MM.1S (cell line): Measurements from ENCODE around the gene HUWE1.

Experiments
- DNase-seq: peaks from one replicate; pipeline ENCODE4 v3.0.0-alpha.2; 2015
- H2AFZ ChIP-seq: fragments of 300-600 bp; sonication (generic); 2 replicates; pipeline ENCODE4 v1.6.0; 2016; ENCODE audit warnings: antibody characterized with exemption, low read length
- H3F3A ChIP-seq: fragments of 300-600 bp; sonication (generic); 2 replicates; pipeline ENCODE4 v1.6.1; 2016; ENCODE audit warnings: mild to moderate bottlenecking, antibody characterized with exemption, low read length, moderate library complexity, mixed read lengths; ENCODE audit not compliant: insufficient read depth
- H3K27ac ChIP-seq: fragments of 300-600 bp; sonication (generic); 2 replicates; pipeline ENCODE4 v1.5.1; 2016; ENCODE audit warnings: mild to moderate bottlenecking, low read length
- H3K27me3 ChIP-seq: fragments of 300-600 bp; sonication (generic); replicated peaks from 2 replicates; pipeline ENCODE4 v1.6.0; 2016; ENCODE audit warnings: low read length; ENCODE audit not compliant: insufficient read depth
- H3K36me3 ChIP-seq: fragments of 300-600 bp; sonication (generic); replicated peaks from 2 replicates; pipeline ENCODE4 v1.6.1; 2016; ENCODE audit warnings: mild to moderate bottlenecking, low read length, mixed read lengths; ENCODE audit not compliant: insufficient read depth
- H3K4me1 ChIP-seq: fragments of 300-600 bp; sonication (generic); 2 replicates; pipeline ENCODE4 v1.6.1; 2016; ENCODE audit warnings: low read length, mixed read lengths
- H3K4me2 ChIP-seq: fragments of 300-600 bp; sonication (generic); 2 replicates; pipeline ENCODE4 v1.6.0; 2016; ENCODE audit warnings: low read depth, low read length
- H3K4me3 ChIP-seq: fragments of 300-600 bp; sonication (generic); 2 replicates; pipeline ENCODE4 v1.5.1; 2016; ENCODE audit warnings: low read length, mixed read lengths
- H3K79me2 ChIP-seq: fragments of 300-600 bp; sonication (generic); 2 replicates; pipeline ENCODE4 v1.6.1; 2016; ENCODE audit warnings: mixed run types, low read length, mixed read lengths
- H3K9ac ChIP-seq: fragments of 300-600 bp; sonication (generic); 2 replicates; pipeline ENCODE4 v1.6.1; 2016; ENCODE audit warnings: low read length, mixed read lengths
- H3K9me2 ChIP-seq: fragments of 300-600 bp; sonication (generic); replicated peaks from 2 replicates; pipeline ENCODE4 v1.6.1; 2016; ENCODE audit warnings: mild to moderate bottlenecking, low read length, mixed read lengths; ENCODE audit not compliant: insufficient read depth
- H3K9me3 ChIP-seq: fragments of 300-600 bp; sonication (generic); replicated peaks from 2 replicates; pipeline ENCODE4 v1.6.1; 2016; ENCODE audit warnings: mild to moderate bottlenecking, low read length, mixed read lengths; ENCODE audit not compliant: insufficient read depth
- H4K20me1 ChIP-seq: fragments of 300-600 bp; sonication (generic); 2 replicates; pipeline ENCODE4 v1.6.1; 2016; ENCODE audit warnings: mild to moderate bottlenecking, low read length, moderate library complexity, mixed read lengths; ENCODE audit not compliant: insufficient read depth
- CTCF ChIP-seq: fragments of 300-600 bp; sonication (generic); IDR thresholded peaks from 2 replicates; pipeline ENCODE4 v1.5.1; 2016; ENCODE audit warnings: antibody characterized with exemption, low read length, mixed read lengths
- EZH2 ChIP-seq: fragments of 300-600 bp; sonication (generic); optimal IDR thresholded peaks from 2 replicates; pipeline ENCODE3; 2017; ENCODE audit warnings: low read depth, mild to moderate bottlenecking, antibody characterized with exemption, low read length, mixed read lengths
- EZH2phosphoT487 ChIP-seq: fragments of 300-600 bp; sonication (generic); IDR thresholded peaks from 2 replicates; pipeline ENCODE4 v1.6.1; 2018; ENCODE audit warnings: antibody characterized with exemption, low read length

HUWE1 gene

GRCh38 chrX:53587795-53588420 is 98.6 kb downstream of the HUWE1 start:
- H3K36me3 ChIP-seq = no peaks in the 10 kb centered on the region; the same call in 1 of the 2 replicates
- H2AFZ ChIP-seq = no peak overlapping the region
- no peak overlapping the region for H3K9ac ChIP-seq
- no peaks in the 10 kb centered on the region; the same call in 1 of the 2 replicates for H3K79me2 ChIP-seq
- H3K9me3 ChIP-seq = no peaks in the 10 kb centered on the region
- no peak overlapping the region for H3K27ac ChIP-seq
- no peaks in the 10 kb centered on the region for H3K27me3 ChIP-seq
- H3K4me2 ChIP-seq = no peak overlapping the region
- TF ChIP-seq EZH2 (no peak), CTCF (no peak), EZH2phosphoT487 (no peak)
- DNase-seq = no peak
- no peaks in the 10 kb centered on the region for H3K9me2 ChIP-seq
- H3F3A ChIP-seq = no peaks in the 10 kb centered on the region
- H4K20me1 ChIP-seq = no peaks in the 10 kb centered on the region
- H3K4me1 ChIP-seq = no peaks in the 10 kb centered on the region
- H3K4me3 ChIP-seq = no peak overlapping the region

DNA sequence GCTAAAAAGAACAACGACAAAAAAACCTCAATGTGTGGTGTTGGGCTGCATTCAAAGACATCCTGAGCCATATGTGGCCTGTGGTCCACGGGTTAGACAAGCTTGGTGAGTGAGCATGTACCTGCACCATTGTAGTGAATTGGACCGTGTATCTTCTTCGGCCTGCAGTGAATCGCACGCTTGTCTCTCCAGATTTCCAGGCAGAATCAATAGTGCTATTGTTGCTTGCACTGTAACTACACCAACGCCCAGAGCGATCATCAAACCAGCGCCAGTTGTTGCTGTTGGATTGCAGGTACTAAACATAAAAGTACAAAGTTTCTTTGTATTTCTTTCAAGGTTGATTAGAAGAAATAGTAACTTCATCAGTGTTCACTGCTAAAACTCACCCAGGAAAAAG is 101.6 kb downstream of the HUWE1 start:
- DNase-seq = no peak
- no peak overlapping the region for H3K9ac ChIP-seq
- TF ChIP-seq CTCF (no peak), EZH2phosphoT487 (no peak), EZH2 (no peak)
- no peaks in the 10 kb centered on the region for H3F3A ChIP-seq
- no peaks in the 10 kb centered on the region for H3K9me2 ChIP-seq
- H3K27me3 ChIP-seq = no peaks in the 10 kb centered on the region
- H3K4me1 ChIP-seq = no peaks in the 10 kb centered on the region
- H3K9me3 ChIP-seq = no peaks in the 10 kb centered on the region
- H4K20me1 ChIP-seq = no peaks in the 10 kb centered on the region; the same call in 1 of the 2 replicates
- H3K4me3 ChIP-seq = no peak overlapping the region
- peaks cover 3% of the 10 kb centered on the region; the same call in 1 of the 2 replicates for H3K36me3 ChIP-seq
- no peak overlapping the region for H3K4me2 ChIP-seq
- no peak overlapping the region for H3K27ac ChIP-seq
- 0 out of 2 replicates have a peak, but pooled peaks cover 3% of the 10 kb centered on the region for H3K79me2 ChIP-seq
- no peak overlapping the region for H2AFZ ChIP-seq

- Histone ChIP-seq H3K9ac (no peak overlapping the region), H3K79me2 (0 out of 2 replicates have a peak, but pooled peaks cover 3% of the 10 kb centered on the region), H2AFZ (no peak overlapping the region), H4K20me1 (no peaks in the 10 kb centered on the region; the same call in 1 of the 2 replicates), H3K4me1 (no peaks in the 10 kb centered on the region), H3K27ac (no peak overlapping the region), H3K27me3 (no peaks in the 10 kb centered on the region), H3K36me3 (peaks cover 3% of the 10 kb centered on the region; the same call in 1 of the 2 replicates), H3K4me2 (no peak overlapping the region), H3K4me3 (no peak overlapping the region), H3K9me2 (no peaks in the 10 kb centered on the region), H3K9me3 (no peaks in the 10 kb centered on the region), H3F3A (no peaks in the 10 kb centered on the region)
- TF ChIP-seq EZH2 = no peak
- TF ChIP-seq EZH2phosphoT487 = no peak
- no peak for TF ChIP-seq CTCF
- DNase-seq = no peak
Observed at GRCh38 chrX:53583571-53583970, 102.9 kb downstream of the HUWE1 start.
